ENCODE results near the gene SETX.
"Not testable (repeated sequence)": the region's sequence is repeated elsewhere in the genome, so short reads cannot be mapped to it uniquely, and the experiment has no call there.

The SETX gene

GRCh38 chr9:132354637-132355355 is at the start of gene SETX:
SETX (minus strand) TSS chr9:132354986; CDS start chr9:132349428, 5,558 bp downstream.
- DNase-seq = peak; percentile 98 to 99
- no peak for TF ChIP-seq GATA1 (IDR thresholded peaks at IDR 0.05; ENCODE audit: low read depth, low read length)
- peak; percentile 83 for TF ChIP-seq POLR2A (IDR thresholded peaks at IDR 0.05; ENCODE audit: low read length)

- DNase-seq = no peak
- TF ChIP-seq GATA1 (IDR thresholded peaks at IDR 0.05; ENCODE audit: low read depth, low read length) (no peak), POLR2A (IDR thresholded peaks at IDR 0.05; ENCODE audit: low read length) (no peak)
Observed at GRCh38 chr9:132404228-132404881, 49.6 kb upstream of the SETX start.

GRCh38 chr9:132401824-132402223 is 47.0 kb upstream of the SETX start:
- TF ChIP-seq POLR2A (IDR thresholded peaks at IDR 0.05; ENCODE audit: low read length) (no peak), GATA1 (IDR thresholded peaks at IDR 0.05; ENCODE audit: low read depth, low read length) (no peak)
- no peak for DNase-seq

- TF ChIP-seq GATA1 (IDR thresholded peaks at IDR 0.05; ENCODE audit: low read depth, low read length) (no peak), POLR2A (IDR thresholded peaks at IDR 0.05; ENCODE audit: low read length) (no peak)
Observed at GRCh38 chr9:132395560-132395959, 40.8 kb upstream of the SETX start.

GRCh38 chr9:132391449-132391848 is 36.7 kb upstream of the SETX start:
- TF ChIP-seq POLR2A (IDR thresholded peaks at IDR 0.05; ENCODE audit: low read length) (no peak), GATA1 (IDR thresholded peaks at IDR 0.05; ENCODE audit: low read depth, low read length) (no peak)
- no peak for DNase-seq

More at GRCh38 chr9:132395560-132395959, 40.8 kb upstream of the SETX start:
- no peak for DNase-seq

- TF ChIP-seq POLR2A (IDR thresholded peaks at IDR 0.05; ENCODE audit: low read length) = no peak
- TF ChIP-seq GATA1 (IDR thresholded peaks at IDR 0.05; ENCODE audit: low read depth, low read length) = no peak
Observed at GRCh38 chr9:132390966-132391365, 36.2 kb upstream of the SETX start.

GRCh38 chr9:132387133-132387532 is 32.3 kb upstream of the SETX start:
- no peak for TF ChIP-seq GATA1 (IDR thresholded peaks at IDR 0.05; ENCODE audit: low read depth, low read length)
- TF ChIP-seq POLR2A (IDR thresholded peaks at IDR 0.05; ENCODE audit: low read length) = no peak
- DNase-seq = no peak

More at GRCh38 chr9:132390966-132391365, 36.2 kb upstream of the SETX start:
- DNase-seq = no peak

GRCh38 chr9:132384376-132384775 is 29.6 kb upstream of the SETX start:
- no peak for TF ChIP-seq GATA1 (IDR thresholded peaks at IDR 0.05; ENCODE audit: low read depth, low read length)
- no peak for TF ChIP-seq POLR2A (IDR thresholded peaks at IDR 0.05; ENCODE audit: low read length)
- DNase-seq = no peak

GRCh38 chr9:132383462-132383883 is 28.7 kb upstream of the SETX start:
- no peak for TF ChIP-seq POLR2A (IDR thresholded peaks at IDR 0.05; ENCODE audit: low read length)
- TF ChIP-seq GATA1 (IDR thresholded peaks at IDR 0.05; ENCODE audit: low read depth, low read length) = no peak
- DNase-seq = no peak

GRCh38 chr9:132381966-132382541 is 27.3 kb upstream of the SETX start:
- no peak for DNase-seq
- TF ChIP-seq GATA1 (IDR thresholded peaks at IDR 0.05; ENCODE audit: low read depth, low read length) (no peak), POLR2A (IDR thresholded peaks at IDR 0.05; ENCODE audit: low read length) (no peak)

- DNase-seq = not testable (repeated sequence)
Observed at GRCh38 chr9:132378416-132378815, 23.6 kb upstream of the SETX start.

GRCh38 chr9:132377769-132378168 is 23.0 kb upstream of the SETX start:
- DNase-seq = peak in 1 of 2 experiments; percentile 34

GRCh38 chr9:132372177-132373095 is 17.6 kb upstream of the SETX start:
- TF ChIP-seq GATA1 (IDR thresholded peaks at IDR 0.05; ENCODE audit: low read depth, low read length) (no peak), POLR2A (IDR thresholded peaks at IDR 0.05; ENCODE audit: low read length) (no peak)
- DNase-seq = peak in 1 of 2 experiments; percentile 13

GRCh38 chr9:132370592-132370991 is 15.8 kb upstream of the SETX start:
- DNase-seq = no peak
- TF ChIP-seq POLR2A (IDR thresholded peaks at IDR 0.05; ENCODE audit: low read length) = no peak
- no peak for TF ChIP-seq GATA1 (IDR thresholded peaks at IDR 0.05; ENCODE audit: low read depth, low read length)

All from erythroblast (primary cell).